Activated CD4-positive, alpha-beta memory T cell treated with anti-CD3 and anti-CD28 coated beads for 36 hours (primary cell): ENCODE measurements around the gene NSRP1. TPM values are rescaled to one million over a fixed set of nuclear protein-coding genes. Genes with fewer than 3 reads are reported as not detected.
"Not testable (repeated sequence)": the region's sequence is repeated elsewhere in the genome, so short reads cannot be mapped to it uniquely, and the experiment has no call there.

Experiments used
- CTCF ChIA-PET: fragments of 350-600 bp; sonication (Branson Sonifier 250); formaldehyde crosslinking; loops from one replicate; lab custom pipeline; 2021; ENCODE audit warnings: antibody characterized with exemption, inconsistent platforms; lab: Charles Lee
- POLR2A ChIA-PET: fragments of 350-600 bp; sonication (Branson Sonifier 250); formaldehyde crosslinking; loops from one replicate; lab custom pipeline; 2021; ENCODE audit warnings: antibody characterized with exemption; lab: Charles Lee
- DNase-seq: peaks from one replicate; pipeline ENCODE4 v3.0.0-alpha.2; 2020
- H3K27ac Mint-ChIP-seq: one replicate; pipeline ENCODE4 v1.8.0; 2021; ENCODE audit warnings: mixed read lengths
- H3K27me3 Mint-ChIP-seq: one replicate; pipeline ENCODE4 v1.8.0; 2021; ENCODE audit warnings: mixed read lengths
- H3K36me3 Mint-ChIP-seq: one replicate; pipeline ENCODE4 v1.8.0; 2021; ENCODE audit warnings: mixed read lengths
- H3K4me1 Mint-ChIP-seq: one replicate; pipeline ENCODE4 v1.8.0; 2021; ENCODE audit warnings: low read depth, mixed read lengths
- H3K4me3 Mint-ChIP-seq: one replicate; pipeline ENCODE4 v1.8.0; 2021; ENCODE audit warnings: mild to moderate bottlenecking, mixed read lengths
- H3K9me3 Mint-ChIP-seq: one replicate; pipeline ENCODE4 v1.8.0; 2021; ENCODE audit warnings: mixed read lengths
- intact Hi-C: fragments of 100-400 bp; cut with micrococcal nuclease; formaldehyde crosslinking; loops from one replicate; pipeline ENCODE4 v1.15.1; 2023
- total RNA-seq, 2 experiments: library from RNA; stranded (reverse); gene quantifications; one replicate each; pipeline ENCODE4 v1.2.3, GENCODE V29; 2021

NSRP1 gene
- total RNA-seq, 2 experiments from 2014 or later: 24.3 to 26.5 TPM

- DNase-seq: no peak
- CTCF ChIA-PET: interaction anchor here (0.7 kb wide), 1 partner anchor 94 kb away, joined by 3 read pairs; no protein-coding TSS in a partner anchor
- Mint-ChIP-seq H3K27ac (no peak overlapping the region), H3K4me1 (peaks cover 2% of the 10 kb centered on the region), H3K27me3 (no peaks in the 10 kb centered on the region), H3K36me3 (peaks cover 20% of the 10 kb centered on the region), H3K4me3 (no peak overlapping the region), H3K9me3 (no peaks in the 10 kb centered on the region)
- intact Hi-C loops: no loop called here
- POLR2A ChIA-PET: interaction anchor here (0.6 kb wide), 1 partner anchor 317 kb away, joined by 3 read pairs; no protein-coding TSS in a partner anchor
Measured at GRCh38 chr17:30187573-30187972, 71.0 kb downstream of the NSRP1 start.

DNA sequence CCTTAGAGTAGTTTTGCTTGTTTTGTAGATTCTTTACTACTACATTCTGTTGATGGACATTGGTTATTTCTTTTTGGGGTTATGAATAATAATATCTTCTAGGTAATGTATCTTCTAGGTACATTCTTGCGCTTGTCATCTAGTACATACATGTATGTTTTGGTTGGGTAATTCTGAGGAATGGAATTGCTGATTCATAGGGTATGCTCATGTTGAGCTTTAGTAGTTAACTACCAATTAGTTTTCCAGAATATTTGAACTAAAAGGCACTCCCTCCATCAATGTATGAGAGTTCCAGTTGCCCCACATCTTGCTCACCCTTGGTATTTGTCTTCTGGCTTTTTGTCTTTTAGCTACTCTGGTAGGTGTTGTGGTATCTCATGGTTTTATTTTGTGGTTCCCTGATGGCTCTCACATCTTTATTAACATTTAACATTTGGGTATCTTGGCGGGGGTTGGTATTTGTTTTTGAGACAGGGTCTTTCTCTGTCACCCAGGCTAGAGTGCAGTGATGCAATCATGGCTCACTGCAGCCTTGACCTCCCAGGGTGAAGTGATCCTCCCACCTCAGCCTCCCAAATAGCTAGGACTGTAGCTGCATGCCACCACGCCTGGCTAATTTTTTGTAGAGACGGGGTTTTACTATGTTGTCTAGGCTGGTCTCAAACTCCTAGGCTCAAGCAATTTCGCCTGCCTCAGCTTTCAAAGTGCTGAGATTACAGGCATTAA lies 71.8 kb downstream of the NSRP1 start:
- H3K27me3 Mint-ChIP-seq: peaks cover 2% of the 10 kb centered on the region

GRCh38 chr17:30191072-30191471 lies 74.5 kb downstream of the NSRP1 start:
- ChIA-PET POLR2A (no interaction called here), CTCF (interaction anchor here (1.3 kb wide), 1 partner anchor 148 kb away, joined by 3 read pairs; no protein-coding TSS in a partner anchor)
- Mint-ChIP-seq H3K9me3 (no peaks in the 10 kb centered on the region), H3K36me3 (no peaks in the 10 kb centered on the region), H3K27ac (no peak overlapping the region), H3K4me3 (no peak overlapping the region), H3K27me3 (peaks cover 5% of the 10 kb centered on the region), H3K4me1 (peaks cover 2% of the 10 kb centered on the region)
- intact Hi-C loops: no loop called here
- DNase-seq: no peak

More for the DNA sequence above, 71.8 kb downstream of the NSRP1 start:
- ChIA-PET POLR2A (no interaction called here), CTCF (interaction anchor here (0.7 kb wide), 1 partner anchor 95 kb away, joined by 3 read pairs; no protein-coding TSS in a partner anchor)
- Mint-ChIP-seq H3K4me1 (peaks cover 2% of the 10 kb centered on the region), H3K4me3 (no peak overlapping the region), H3K9me3 (no peaks in the 10 kb centered on the region), H3K36me3 (peaks cover 15% of the 10 kb centered on the region), H3K27ac (no peak overlapping the region)
- intact Hi-C loops: no loop called here
- DNase-seq: no peak

DNA sequence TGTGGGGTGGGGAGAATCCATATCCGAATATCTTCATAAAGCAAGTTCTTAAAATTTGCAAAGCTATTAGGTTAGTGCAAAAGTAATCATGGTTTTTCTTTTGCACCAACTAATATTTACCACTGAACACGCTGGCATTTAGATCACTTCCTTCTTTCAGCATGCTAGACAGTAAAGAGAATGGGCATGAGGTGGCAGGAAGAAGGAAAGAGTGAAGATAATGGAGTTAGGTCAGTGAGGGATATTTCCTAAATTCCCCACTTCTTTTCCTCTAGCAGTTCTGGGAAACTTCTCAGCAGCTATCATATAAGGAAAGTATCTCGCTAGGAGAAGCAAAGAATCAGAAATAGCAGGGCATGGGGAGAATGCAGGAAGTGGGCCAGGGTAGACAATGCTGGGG lies 79.9 kb downstream of the NSRP1 start:
- Mint-ChIP-seq H3K9me3 (no peaks in the 10 kb centered on the region), H3K4me1 (no peaks in the 10 kb centered on the region), H3K4me3 (no peak overlapping the region), H3K27ac (no peak overlapping the region), H3K36me3 (no peaks in the 10 kb centered on the region), H3K27me3 (peaks cover 9% of the 10 kb centered on the region)
- CTCF ChIA-PET: no interaction called here
- no peak for DNase-seq
- POLR2A ChIA-PET: no interaction called here
- intact Hi-C loops: no loop called here

GRCh38 chr17:30197416-30197815 lies 80.8 kb downstream of the NSRP1 start:
- H3K27me3 Mint-ChIP-seq: peaks cover 9% of the 10 kb centered on the region
- CTCF ChIA-PET: no interaction called here
- no peaks in the 10 kb centered on the region for H3K36me3 Mint-ChIP-seq
- intact Hi-C loops: no loop called here
- no peak overlapping the region for H3K4me3 Mint-ChIP-seq
- no peak for DNase-seq
- no peaks in the 10 kb centered on the region for H3K4me1 Mint-ChIP-seq
- POLR2A ChIA-PET: no interaction called here
- no peaks in the 10 kb centered on the region for H3K9me3 Mint-ChIP-seq
- no peak overlapping the region for H3K27ac Mint-ChIP-seq

GRCh38 chr17:30199600-30199999 lies 83.0 kb downstream of the NSRP1 start:
- Mint-ChIP-seq H3K4me3 (no peak overlapping the region), H3K4me1 (no peaks in the 10 kb centered on the region), H3K9me3 (no peaks in the 10 kb centered on the region), H3K27ac (no peak overlapping the region), H3K27me3 (peaks cover 5% of the 10 kb centered on the region), H3K36me3 (no peaks in the 10 kb centered on the region)
- DNase-seq: no peak
- CTCF ChIA-PET: no interaction called here
- POLR2A ChIA-PET: no interaction called here
- intact Hi-C loops: no loop called here

DNA sequence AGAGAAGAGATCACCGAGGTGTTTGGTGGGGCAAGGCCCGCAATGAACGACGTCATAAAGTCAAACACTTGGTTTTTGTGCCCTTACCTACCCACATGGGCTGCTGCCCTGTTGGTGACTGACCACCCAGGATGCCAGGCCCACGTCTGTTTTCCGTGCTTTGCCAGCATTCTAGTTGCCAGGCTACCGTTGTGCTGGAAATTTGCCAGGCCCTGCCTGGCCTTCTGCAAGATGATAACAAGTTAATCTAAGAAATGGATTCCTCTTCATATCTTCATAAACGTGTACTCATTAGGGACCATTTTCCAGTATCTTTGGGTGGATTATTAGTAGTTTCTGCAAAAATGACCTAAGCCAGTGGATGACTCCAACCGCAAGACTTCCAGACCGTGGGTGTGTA lies 83.5 kb downstream of the NSRP1 start:
- Mint-ChIP-seq H3K9me3 (no peaks in the 10 kb centered on the region), H3K36me3 (no peaks in the 10 kb centered on the region), H3K4me3 (no peak overlapping the region), H3K4me1 (no peaks in the 10 kb centered on the region), H3K27me3 (peaks cover 5% of the 10 kb centered on the region), H3K27ac (no peak overlapping the region)
- intact Hi-C loops: no loop called here
- CTCF ChIA-PET: no interaction called here
- DNase-seq: no peak
- POLR2A ChIA-PET: no interaction called here

GRCh38 chr17:30200656-30201055 lies 84.0 kb downstream of the NSRP1 start:
- intact Hi-C loops, H3K36me3 Mint-ChIP-seq, H3K9me3 Mint-ChIP-seq, POLR2A ChIA-PET, DNase-seq, H3K4me3 Mint-ChIP-seq, H3K4me1 Mint-ChIP-seq, H3K27me3 Mint-ChIP-seq, H3K27ac Mint-ChIP-seq, CTCF ChIA-PET: not testable (repeated sequence)

DNA sequence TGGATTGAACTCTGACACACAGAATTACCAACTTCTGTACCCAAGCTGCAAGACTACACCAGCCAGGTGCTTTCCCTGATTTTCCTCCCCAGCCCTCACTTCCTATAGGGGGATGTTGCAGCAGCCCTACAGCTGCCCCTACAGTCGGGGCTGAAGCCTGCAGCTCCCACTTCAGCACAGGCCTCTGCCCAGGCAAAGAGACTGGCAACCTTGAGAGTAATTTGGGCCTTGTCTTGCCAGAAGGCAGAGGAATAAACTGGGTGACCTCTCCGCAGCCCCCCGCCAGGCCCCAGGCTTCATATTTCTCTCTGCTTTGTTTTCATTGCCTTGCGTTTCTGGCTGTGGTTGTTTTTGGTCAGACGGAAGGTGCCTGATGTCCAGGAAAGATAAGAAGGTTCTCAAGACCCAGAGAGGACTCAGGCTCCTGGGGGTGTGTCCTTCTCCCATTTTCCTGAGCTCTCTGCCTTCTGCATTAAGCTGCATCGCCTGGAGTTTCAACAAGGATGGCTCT lies 86.9 kb downstream of the NSRP1 start:
- H3K4me1 Mint-ChIP-seq: no peaks in the 10 kb centered on the region
- peaks cover 19% of the 10 kb centered on the region for H3K27me3 Mint-ChIP-seq
- ChIA-PET CTCF (interaction anchor here (2.5 kb wide), 1 partner anchor 78 kb away, joined by 7 read pairs; no protein-coding TSS in a partner anchor), POLR2A (no interaction called here)
- no peak overlapping the region for H3K4me3 Mint-ChIP-seq
- H3K36me3 Mint-ChIP-seq: no peaks in the 10 kb centered on the region
- no peak overlapping the region for H3K27ac Mint-ChIP-seq
- H3K9me3 Mint-ChIP-seq: no peaks in the 10 kb centered on the region
- intact Hi-C loops: no loop called here
- no peak for DNase-seq

- no peak overlapping the region for H3K27ac Mint-ChIP-seq
- H3K36me3 Mint-ChIP-seq: no peaks in the 10 kb centered on the region
- H3K9me3 Mint-ChIP-seq: no peaks in the 10 kb centered on the region
- intact Hi-C loops: no loop called here
- DNase-seq: no peak
- POLR2A ChIA-PET: no interaction called here
- H3K27me3 Mint-ChIP-seq: peaks cover 15% of the 10 kb centered on the region
- CTCF ChIA-PET: no interaction called here
- no peaks in the 10 kb centered on the region for H3K4me1 Mint-ChIP-seq
- no peak overlapping the region for H3K4me3 Mint-ChIP-seq
Measured at GRCh38 chr17:30207655-30208054, 91.0 kb downstream of the NSRP1 start.

DNA sequence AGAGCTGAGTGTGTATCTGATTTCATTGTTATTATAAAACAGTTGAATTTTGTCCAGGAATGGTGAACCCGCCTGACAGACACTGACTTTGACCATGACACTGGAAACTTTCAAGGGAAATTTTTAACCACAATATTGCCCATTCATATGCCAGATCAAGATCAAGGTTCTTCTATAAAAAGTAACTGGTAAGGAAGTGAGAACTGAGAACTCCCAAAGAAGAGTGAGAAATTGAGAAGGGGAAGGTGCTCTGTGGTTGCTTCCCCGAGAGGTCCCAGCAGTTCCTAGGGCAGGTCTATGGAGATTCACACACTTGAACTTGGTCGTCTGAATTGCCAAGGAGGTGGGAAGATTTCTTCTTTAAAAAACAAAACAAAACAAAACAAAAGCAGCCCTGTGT lies 91.6 kb downstream of the NSRP1 start:
- ChIA-PET POLR2A (no interaction called here), CTCF (no interaction called here)
- DNase-seq: no peak
- Mint-ChIP-seq H3K27ac (no peak overlapping the region), H3K27me3 (peaks cover 15% of the 10 kb centered on the region), H3K4me3 (no peak overlapping the region), H3K9me3 (no peaks in the 10 kb centered on the region), H3K4me1 (no peaks in the 10 kb centered on the region), H3K36me3 (no peaks in the 10 kb centered on the region)
- intact Hi-C loops: no loop called here

- no peak for DNase-seq
- Mint-ChIP-seq H3K36me3 (no peaks in the 10 kb centered on the region), H3K4me1 (no peaks in the 10 kb centered on the region), H3K9me3 (no peaks in the 10 kb centered on the region), H3K27ac (no peak overlapping the region), H3K27me3 (peaks cover 15% of the 10 kb centered on the region), H3K4me3 (no peak overlapping the region)
- CTCF ChIA-PET: interaction anchor here (0.6 kb wide), 1 partner anchor 399 kb away, joined by 3 read pairs; no protein-coding TSS in a partner anchor
- intact Hi-C loops: no loop called here
- POLR2A ChIA-PET: no interaction called here
Measured at GRCh38 chr17:30209930-30210329, 93.3 kb downstream of the NSRP1 start.

DNA sequence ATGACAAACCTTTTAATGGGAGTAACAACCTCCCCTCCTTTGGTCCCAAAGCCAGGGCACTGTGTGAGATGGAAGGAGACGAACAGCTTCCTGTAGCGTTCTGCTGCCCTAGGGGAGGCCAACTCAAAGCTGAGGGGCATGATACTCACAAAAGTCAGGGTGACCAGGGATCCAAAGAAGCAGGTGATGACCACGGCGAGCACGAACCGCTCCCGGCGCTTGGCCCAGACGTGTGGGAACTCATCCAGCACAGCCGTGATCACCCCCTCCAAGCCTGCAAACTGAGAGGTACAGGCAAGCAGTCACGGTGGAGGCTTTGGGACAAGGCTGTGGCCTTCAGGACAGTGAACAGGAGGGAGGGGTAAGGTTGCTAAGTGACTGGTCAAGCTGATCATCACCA lies 93.8 kb downstream of the NSRP1 start:
- intact Hi-C loops: no loop called here
- Mint-ChIP-seq H3K27ac (no peak overlapping the region), H3K27me3 (peaks cover 14% of the 10 kb centered on the region), H3K36me3 (no peaks in the 10 kb centered on the region), H3K9me3 (no peaks in the 10 kb centered on the region), H3K4me3 (no peak overlapping the region), H3K4me1 (no peaks in the 10 kb centered on the region)
- POLR2A ChIA-PET: no interaction called here
- DNase-seq: no peak
- CTCF ChIA-PET: no interaction called here
